A673 (cell line): ENCODE measurements around the gene YRDC. TPM values are rescaled to one million over a fixed set of nuclear protein-coding genes. Genes with fewer than 3 reads are reported as not detected.

Experiments
- BruUV-seq: library from RNA; stranded (reverse); fragments of 400-500 nt; replicated peaks from 2 replicates; lab custom pipeline; 2021; lab: Mats Ljungman, UMichigan
- CTCF ChIA-PET: fragments of 300-600 bp; sonication (Branson Sonifier 250); formaldehyde crosslinking; loops from one replicate; lab custom pipeline; 2022; ENCODE audit warnings: antibody characterized with exemption; lab: Charles Lee
- POLR2A ChIA-PET: fragments of 300-600 bp; sonication (Branson Sonifier 250); formaldehyde crosslinking; loops from one replicate; lab custom pipeline; 2022; ENCODE audit warnings: antibody characterized with exemption; ENCODE audit not compliant: low non-redundant PET; lab: Charles Lee
- DNase-seq: peaks from one replicate; pipeline ENCODE4 v3.0.0-alpha.2; 2015; ENCODE audit warnings: low spot score
- H3K27ac ChIP-seq: fragments of 200-600 bp; sonication (generic); 2 replicates; pipeline ENCODE4 v1.5.1; 2016; ENCODE audit warnings: mixed run types, low read depth, mild to moderate bottlenecking, mixed read lengths, antibody characterized with exemption, low read length; ENCODE audit not compliant: poor library complexity, severe bottlenecking
- H3K27me3 ChIP-seq: fragments of 200-600 bp; sonication (generic); replicated peaks from 2 replicates; pipeline ENCODE4 v1.6.1; 2017; ENCODE audit warnings: mixed run types, low read depth, mild to moderate bottlenecking, mixed read lengths, antibody characterized with exemption, low read length; ENCODE audit not compliant: insufficient read depth, poor library complexity
- H3K36me3 ChIP-seq: fragments of 200-600 bp; sonication (generic); 2 replicates; pipeline ENCODE4 v1.6.1; 2016; ENCODE audit warnings: mixed run types, mild to moderate bottlenecking, mixed read lengths, antibody characterized with exemption, low read length; ENCODE audit not compliant: insufficient read depth, poor library complexity, severe bottlenecking
- H3K4me1 ChIP-seq: fragments of 200-600 bp; sonication (generic); 2 replicates; pipeline ENCODE4 v1.6.1; 2017; ENCODE audit warnings: mixed run types, mild to moderate bottlenecking, mixed read lengths, antibody characterized with exemption, low read length; ENCODE audit not compliant: insufficient read depth, poor library complexity, severe bottlenecking
- H3K4me3 ChIP-seq: fragments of 200-600 bp; sonication (generic); 2 replicates; pipeline ENCODE4 v1.5.1; 2016; ENCODE audit warnings: low read depth, mixed run types, mild to moderate bottlenecking, mixed read lengths, low read length; ENCODE audit not compliant: poor library complexity, severe bottlenecking
- H3K9me3 ChIP-seq: fragments of 200-600 bp; sonication (generic); 2 replicates; pipeline ENCODE4 v1.6.1; 2016; ENCODE audit warnings: mixed run types, low read depth, mild to moderate bottlenecking, mixed read lengths, antibody characterized with exemption, low read length; ENCODE audit not compliant: poor library complexity, severe bottlenecking
- CTCF ChIP-seq: fragments of 300-800, 200-600 bp; sonication (generic); conservative IDR thresholded peaks from 2 replicates; pipeline ENCODE4 v1.5.1; 2017; ENCODE audit warnings: low read depth, mild to moderate bottlenecking, antibody characterized with exemption, low read length, moderate library complexity, mixed read lengths
- EZH2 ChIP-seq: fragments of 200-600 bp; sonication (generic); IDR thresholded peaks from 2 replicates; pipeline ENCODE4 v1.6.1; 2017; ENCODE audit warnings: borderline replicate concordance, low read depth, mild to moderate bottlenecking, mixed read lengths, antibody characterized with exemption, low read length; ENCODE audit not compliant: poor library complexity, severe bottlenecking
- intact Hi-C: fragments of 100-400 bp; cut with micrococcal nuclease; formaldehyde crosslinking; loops from one replicate; pipeline ENCODE4 v1.10.0; 2022; ENCODE audit not compliant: unreplicated experiment
- total RNA-seq: library from RNA; stranded (reverse); gene quantifications from 2 replicates; pipeline ENCODE4 v1.2.3, GENCODE V29; 2021

YRDC gene
- total RNA-seq, 1 experiment from 2014 or later = 38.5 TPM

GRCh38 chr1:37825506-37825905, 17.5 kb upstream of the YRDC start:
- BruUV-seq = no TSS peak
- Histone ChIP-seq H3K9me3 (no peaks in the 10 kb centered on the region), H3K36me3 (peaks cover 24% of the 10 kb centered on the region), H3K27ac (no peak overlapping the region), H3K4me3 (no peak overlapping the region), H3K27me3 (no peaks in the 10 kb centered on the region), H3K4me1 (no peaks in the 10 kb centered on the region)
- intact Hi-C loops = no loop called here
- no peak for DNase-seq
- ChIA-PET CTCF (no interaction called here), POLR2A (no interaction called here)
- no peak for TF ChIP-seq EZH2
- no peak for TF ChIP-seq CTCF

- Histone ChIP-seq H3K4me1 (no peaks in the 10 kb centered on the region), H3K27me3 (no peaks in the 10 kb centered on the region), H3K4me3 (no peak overlapping the region), H3K27ac (no peak overlapping the region), H3K9me3 (no peaks in the 10 kb centered on the region), H3K36me3 (peaks cover 25% of the 10 kb centered on the region)
- intact Hi-C loops = no loop called here
- POLR2A ChIA-PET = no interaction called here
- TF ChIP-seq CTCF (no peak), EZH2 (no peak)
- no peak for DNase-seq
- CTCF ChIA-PET = no interaction called here
- no TSS peak for BruUV-seq
Measured at GRCh38 chr1:37824001-37824400, 16.0 kb upstream of the YRDC start.

- Histone ChIP-seq H3K4me1 (no peaks in the 10 kb centered on the region), H3K36me3 (peaks cover 23% of the 10 kb centered on the region), H3K27ac (no peak overlapping the region), H3K9me3 (no peaks in the 10 kb centered on the region), H3K27me3 (no peaks in the 10 kb centered on the region), H3K4me3 (no peak overlapping the region)
- intact Hi-C loops = no loop called here
- BruUV-seq = no TSS peak
- no peak for TF ChIP-seq CTCF
- no peak for TF ChIP-seq EZH2
- no peak for DNase-seq
- ChIA-PET CTCF (no interaction called here), POLR2A (interaction anchor here (0.6 kb wide), 1 partner anchor 17 kb away, joined by 3 read pairs; no protein-coding TSS in a partner anchor)
Measured at GRCh38 chr1:37822906-37823815, 15.2 kb upstream of the YRDC start.
